ENCODE data around the gene UNC45B. TPM values are rescaled to one million over a fixed set of nuclear protein-coding genes. Genes with fewer than 3 reads are reported as not detected.

UNC45B gene
- total and polyA plus RNA-seq, 2 of the 8 experiments (the other 6 are each of a cell fraction or from before 2014, with no cell fraction given) = 0.06 to 0.15 TPM

DNA sequence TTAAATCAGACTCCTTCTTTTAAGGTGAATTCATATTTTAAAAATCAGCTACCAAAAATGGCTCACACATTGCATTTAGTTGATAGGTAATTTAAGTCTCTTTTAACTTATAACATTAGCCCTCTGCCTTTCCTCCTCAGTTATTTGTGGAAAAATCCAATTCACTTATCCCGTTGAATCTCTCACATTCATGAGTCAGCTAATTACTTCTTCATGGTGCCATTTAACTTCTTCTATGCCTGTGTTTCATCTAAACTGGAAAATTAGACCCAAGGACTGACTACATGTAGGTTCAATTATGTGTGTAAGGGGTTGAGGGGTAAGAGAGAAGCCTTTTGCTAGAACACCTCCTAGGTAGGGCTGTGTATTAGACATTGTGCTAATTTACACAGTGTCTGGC, 76.8 kb downstream of the UNC45B start:
- POLR2A ChIA-PET (ENCODE audit: partially characterized antibody) = no interaction called here
- 88% methylated on average over 1 of the region's 1 CpG; no CpG with 5 or more reads in 1 of the 2 experiments for WGBS, 2 experiments (ENCODE audit: extremely low coverage in 1 of 2, insufficient coverage in 1 of 2, insufficient read length in 1 of 2, insufficient replicate concordance in 2 of 2, low coverage in 1 of 2, low lambda C conversion rate in 2 of 2, missing lambda C conversion rate in 1 of 2)
- H3K27me3 ChIP-seq (replicated peaks in 1 of 4; ENCODE audit: control insufficient read depth in 3 of 4, extremely low read depth in 1 of 4, insufficient read depth in 3 of 4, low read length in 3 of 4) = no peaks in the 10 kb centered on the region

More for the DNA sequence above, 76.8 kb downstream of the UNC45B start:
- H3K4me3 ChIP-seq (ENCODE audit: extremely low read depth in 1 of 4, insufficient read depth in 2 of 4, low read depth in 3 of 4, low read length in 4 of 4) = no peak overlapping the region
- H4K8ac ChIP-seq (ENCODE audit: extremely low read depth, insufficient read depth, low read length) = no peak overlapping the region
- H4K20me1 ChIP-seq (replicated peaks in 1 of 2; ENCODE audit: control insufficient read depth in 1 of 2, insufficient read depth in 2 of 2, low read length in 2 of 2) = no peaks in the 10 kb centered on the region
- H3K14ac ChIP-seq (ENCODE audit: insufficient read length) = no peak overlapping the region
- H3K23ac ChIP-seq (ENCODE audit: insufficient read length) = no peak overlapping the region
- H2BK12ac ChIP-seq (ENCODE audit: low read depth, low read length) = no peak overlapping the region
- TF ChIP-seq SIX5 (IDR thresholded peaks at IDR 0.05; ENCODE audit: low read depth, low read length) = no peak
- no peak for TF ChIP-seq ZNF274 (IDR thresholded peaks at IDR 0.05; ENCODE audit: borderline replicate concordance, extremely low read depth, low read length)
- H3K4me1 ChIP-seq (replicated peaks in 1 of 4; ENCODE audit: control insufficient read depth in 3 of 4, insufficient read depth in 4 of 4, low read length in 3 of 4) = no peaks in the 10 kb centered on the region
- FAIRE-seq (no peak), DNase-seq (ENCODE audit: low read depth in 1 of 2, low spot score in 2 of 2) (no peak)
- no peak overlapping the region for H2BK20ac ChIP-seq (ENCODE audit: low read length)
- H3K36me3 ChIP-seq (ENCODE audit: control insufficient read depth in 2 of 4, insufficient read depth in 4 of 4, low read length in 3 of 4) = no peaks in the 10 kb centered on the region
- H2BK15ac ChIP-seq (ENCODE audit: low read length) = no peak overlapping the region
- CTCF ChIA-PET (ENCODE audit: partially characterized antibody) = no interaction called here
- no peaks in the 10 kb centered on the region for H3K79me2 ChIP-seq (ENCODE audit: control insufficient read depth in 1 of 2, insufficient read depth in 2 of 2, low read length in 2 of 2)
- H2AFZ ChIP-seq (ENCODE audit: low read length) = no peak overlapping the region
- no peak overlapping the region for H4K91ac ChIP-seq (replicated peaks; ENCODE audit: insufficient read length, low read length)
- H4K5ac ChIP-seq (ENCODE audit: insufficient read length, low read depth, low read length) = no peak overlapping the region
- H3K4ac ChIP-seq (replicated peaks; ENCODE audit: insufficient read length, low read depth, low read length) = no peak overlapping the region
- no peak overlapping the region for H2AK5ac ChIP-seq (ENCODE audit: low read depth, low read length)
- H2BK120ac ChIP-seq (replicated peaks; ENCODE audit: low read depth, low read length) = no peak overlapping the region
- no peak overlapping the region for H3K56ac ChIP-seq (replicated peaks; ENCODE audit: insufficient read length, low read depth, low read length)
- no peaks in the 10 kb centered on the region; the same call in 1 of the 2 replicates for H3K23me2 ChIP-seq (ENCODE audit: low read depth, low read length)
- no peak overlapping the region for H3K18ac ChIP-seq (ENCODE audit: extremely low read depth, low read length)
- H3K27ac ChIP-seq (ENCODE audit: low read depth, low read length) = no peak overlapping the region
- H3K4me2 ChIP-seq (ENCODE audit: insufficient read depth in 1 of 2, low read depth in 2 of 2, low read length in 2 of 2) = no peak overlapping the region
- H3K9ac ChIP-seq (replicated peaks in 1 of 4; ENCODE audit: extremely low read depth in 1 of 4, low read depth in 3 of 4, low read length in 3 of 4) = no peak overlapping the region
- peaks cover 0 to 6% of the 10 kb centered on the region in 2 experiments; a peak in 1 of 4 replicates for H3K9me3 ChIP-seq (ENCODE audit: insufficient read depth in 2 of 2, low read depth in 1 of 2, low read length in 1 of 2)
- H2BK5ac ChIP-seq (ENCODE audit: low read depth, low read length) = no peak overlapping the region
- H3K79me1 ChIP-seq (ENCODE audit: low read depth, low read length) = no peaks in the 10 kb centered on the region
